HG02678 (cell line): ENCODE measurements around the gene DGKZ.
"Not testable (repeated sequence)": the region's sequence is repeated elsewhere in the genome, so short reads cannot be mapped to it uniquely, and the experiment has no call there.

Experiments
- ATAC-seq: cut with Tn5 transposase; IDR thresholded peaks from one replicate; pipeline ENCODE4 v1.9.1; 2021; ENCODE audit warnings: mild to moderate bottlenecking, moderate library complexity; ENCODE audit not compliant: unreplicated experiment

Gene DGKZ

GRCh38 chr11:46364056-46364455, 16.8 kb downstream of the DGKZ start:
- no peak for ATAC-seq

DNA sequence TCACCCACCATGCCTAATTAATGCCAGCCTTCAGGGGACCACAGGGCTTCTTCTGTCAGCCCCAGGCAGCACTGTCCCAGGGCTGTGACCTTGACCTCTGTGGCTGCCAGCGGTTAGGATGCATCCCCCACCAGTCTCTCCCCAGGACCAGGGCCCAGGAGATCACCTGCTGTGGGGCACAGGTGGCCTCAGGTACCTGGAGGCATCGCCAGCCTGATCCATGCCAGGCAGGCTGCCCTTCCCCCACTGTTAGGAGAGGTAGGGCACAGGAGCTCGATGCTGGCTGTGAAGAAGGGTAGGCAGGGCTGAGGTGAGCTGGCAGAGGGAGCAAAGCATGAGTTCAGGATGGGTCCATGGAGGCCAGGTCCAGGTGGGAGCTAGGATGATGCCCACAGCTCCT, 17.5 kb downstream of the DGKZ start:
- no peak for ATAC-seq

DNA sequence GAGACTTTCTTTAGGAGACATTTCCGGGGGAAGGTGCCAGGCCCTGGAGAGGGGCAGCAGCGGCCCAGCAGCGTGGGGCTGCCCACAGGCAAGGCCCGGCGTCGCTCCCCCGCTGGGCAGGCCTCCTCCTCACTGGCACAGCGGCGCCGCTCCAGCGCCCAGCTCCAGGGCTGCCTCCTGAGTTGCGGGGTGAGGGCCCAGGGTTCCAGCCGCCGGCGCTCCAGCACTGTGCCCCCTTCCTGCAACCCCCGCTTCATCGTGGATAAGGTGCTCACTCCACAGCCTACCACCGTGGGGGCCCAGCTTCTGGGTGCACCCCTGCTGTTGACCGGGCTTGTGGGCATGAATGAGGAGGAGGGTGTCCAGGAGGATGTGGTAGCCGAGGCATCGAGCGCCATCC, 19.0 kb downstream of the DGKZ start:
- no peak for ATAC-seq

GRCh38 chr11:46366661-46367161, 19.4 kb downstream of the DGKZ start:
- ATAC-seq: no peak

DNA sequence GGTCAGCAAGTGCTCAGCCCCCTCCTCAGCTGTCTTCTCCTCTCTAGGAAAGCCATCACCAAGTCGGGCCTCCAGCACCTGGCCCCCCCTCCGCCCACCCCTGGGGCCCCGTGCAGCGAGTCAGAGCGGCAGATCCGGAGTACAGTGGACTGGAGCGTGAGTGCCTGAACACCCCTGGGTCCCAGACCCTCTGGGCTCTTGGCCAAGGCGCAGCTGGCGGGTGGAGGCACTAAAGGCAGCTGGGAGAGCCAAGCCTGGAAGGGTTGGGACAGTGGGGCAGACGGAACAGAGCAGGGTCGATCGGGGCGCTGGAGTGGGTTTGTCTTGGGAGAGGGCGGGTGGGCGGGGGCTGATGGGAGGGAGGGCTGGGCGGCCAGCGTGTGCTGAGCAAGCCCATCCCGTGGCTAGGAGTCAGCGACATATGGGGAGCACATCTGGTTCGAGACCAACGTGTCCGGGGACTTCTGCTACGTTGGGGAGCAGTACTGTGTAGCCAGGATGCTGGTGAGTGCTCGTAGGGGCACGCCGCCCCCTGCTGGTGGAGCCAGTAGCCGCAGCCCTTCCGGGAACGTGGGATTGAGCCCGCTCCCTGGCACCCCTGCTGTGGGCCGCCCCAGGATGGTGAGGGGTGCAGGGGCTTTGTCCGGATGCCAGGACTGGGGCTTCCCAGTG, 20.1 kb downstream of the DGKZ start:
- peak; percentile 68 for ATAC-seq

GRCh38 chr11:46367916-46368267, 20.6 kb downstream of the DGKZ start:
- ATAC-seq: no peak

DNA sequence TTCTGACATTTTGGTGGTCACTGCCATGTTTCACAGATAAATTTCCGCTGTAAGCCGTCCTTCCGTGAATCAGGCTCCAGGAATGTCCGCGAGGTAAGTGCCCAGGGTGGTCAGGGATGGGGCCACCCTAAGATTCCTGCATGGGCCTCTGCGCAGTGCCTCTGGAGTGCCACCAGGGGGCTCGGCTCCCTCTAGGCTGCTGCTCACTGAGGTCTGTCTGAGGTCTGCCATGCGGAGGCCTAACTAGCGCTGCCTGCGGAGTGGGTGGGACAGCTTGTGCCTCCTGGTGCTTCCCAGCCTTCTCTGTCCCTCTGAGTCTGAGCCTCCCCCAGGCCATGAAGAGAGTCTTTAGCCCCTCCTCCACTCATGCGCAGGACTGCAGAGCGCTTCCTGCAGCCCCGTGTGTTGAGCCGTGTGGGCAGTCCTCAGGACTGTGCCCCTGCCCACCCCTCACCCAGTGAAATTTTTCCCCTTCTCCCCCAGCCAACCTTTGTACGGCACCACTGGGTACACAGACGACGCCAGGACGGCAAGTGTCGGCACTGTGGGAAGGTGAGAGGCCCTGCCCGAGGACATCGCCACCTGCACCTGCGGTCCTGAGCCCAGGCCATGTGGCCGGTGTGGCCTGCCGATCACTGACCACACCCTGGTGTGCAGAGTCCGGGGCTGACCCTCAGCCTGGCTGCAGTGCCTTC, 22.3 kb downstream of the DGKZ start:
- peak; percentile 59 for ATAC-seq

GRCh38 chr11:46370253-46370652, 23.0 kb downstream of the DGKZ start:
- ATAC-seq: no peak

DNA sequence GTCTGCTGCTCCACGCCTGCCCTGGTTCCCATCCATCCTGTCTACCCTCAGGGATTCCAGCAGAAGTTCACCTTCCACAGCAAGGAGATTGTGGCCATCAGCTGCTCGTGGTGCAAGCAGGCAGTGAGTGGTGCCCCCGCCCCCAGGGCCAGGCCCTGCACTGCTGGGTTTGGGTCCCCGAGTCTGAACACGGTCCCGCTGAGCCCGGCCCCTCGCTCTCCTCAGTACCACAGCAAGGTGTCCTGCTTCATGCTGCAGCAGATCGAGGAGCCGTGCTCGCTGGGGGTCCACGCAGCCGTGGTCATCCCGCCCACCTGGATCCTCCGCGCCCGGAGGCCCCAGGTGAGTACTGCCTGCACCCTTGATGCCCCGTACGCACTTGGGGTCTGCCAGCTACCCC, 24.0 kb downstream of the DGKZ start:
- not testable (repeated sequence) for ATAC-seq

DNA sequence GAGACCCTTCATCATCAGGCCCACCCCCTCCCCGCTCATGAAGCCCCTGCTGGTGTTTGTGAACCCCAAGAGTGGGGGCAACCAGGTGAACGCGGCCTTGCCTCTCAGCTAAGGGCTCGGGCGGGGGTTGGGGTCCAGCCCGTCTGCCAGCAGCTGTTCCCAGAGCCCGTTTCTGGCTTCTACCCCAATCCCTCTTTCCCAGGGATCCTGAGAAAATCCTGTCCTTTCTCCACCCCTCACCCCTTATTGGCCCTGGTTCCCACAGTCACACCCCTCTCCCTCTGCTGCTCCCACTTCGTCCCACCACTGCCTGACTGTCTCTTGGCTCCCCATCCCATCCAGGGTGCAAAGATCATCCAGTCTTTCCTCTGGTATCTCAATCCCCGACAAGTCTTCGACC, 24.8 kb downstream of the DGKZ start:
- no peak for ATAC-seq

DNA sequence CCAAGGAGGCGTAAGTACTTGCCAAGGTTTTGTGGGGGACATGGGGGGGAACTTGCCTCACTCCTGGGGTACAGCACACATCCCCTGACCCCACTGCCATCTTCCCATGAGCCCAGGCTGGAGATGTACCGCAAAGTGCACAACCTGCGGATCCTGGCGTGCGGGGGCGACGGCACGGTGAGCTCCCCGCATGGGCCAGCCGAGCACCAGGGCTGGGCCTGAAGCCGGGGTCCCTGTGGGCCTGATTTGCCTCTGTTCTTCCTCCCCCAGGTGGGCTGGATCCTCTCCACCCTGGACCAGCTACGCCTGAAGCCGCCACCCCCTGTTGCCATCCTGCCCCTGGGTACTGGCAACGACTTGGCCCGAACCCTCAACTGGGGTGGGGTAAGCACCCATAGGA, 25.2 kb downstream of the DGKZ start:
- ATAC-seq: not testable (repeated sequence)

DNA sequence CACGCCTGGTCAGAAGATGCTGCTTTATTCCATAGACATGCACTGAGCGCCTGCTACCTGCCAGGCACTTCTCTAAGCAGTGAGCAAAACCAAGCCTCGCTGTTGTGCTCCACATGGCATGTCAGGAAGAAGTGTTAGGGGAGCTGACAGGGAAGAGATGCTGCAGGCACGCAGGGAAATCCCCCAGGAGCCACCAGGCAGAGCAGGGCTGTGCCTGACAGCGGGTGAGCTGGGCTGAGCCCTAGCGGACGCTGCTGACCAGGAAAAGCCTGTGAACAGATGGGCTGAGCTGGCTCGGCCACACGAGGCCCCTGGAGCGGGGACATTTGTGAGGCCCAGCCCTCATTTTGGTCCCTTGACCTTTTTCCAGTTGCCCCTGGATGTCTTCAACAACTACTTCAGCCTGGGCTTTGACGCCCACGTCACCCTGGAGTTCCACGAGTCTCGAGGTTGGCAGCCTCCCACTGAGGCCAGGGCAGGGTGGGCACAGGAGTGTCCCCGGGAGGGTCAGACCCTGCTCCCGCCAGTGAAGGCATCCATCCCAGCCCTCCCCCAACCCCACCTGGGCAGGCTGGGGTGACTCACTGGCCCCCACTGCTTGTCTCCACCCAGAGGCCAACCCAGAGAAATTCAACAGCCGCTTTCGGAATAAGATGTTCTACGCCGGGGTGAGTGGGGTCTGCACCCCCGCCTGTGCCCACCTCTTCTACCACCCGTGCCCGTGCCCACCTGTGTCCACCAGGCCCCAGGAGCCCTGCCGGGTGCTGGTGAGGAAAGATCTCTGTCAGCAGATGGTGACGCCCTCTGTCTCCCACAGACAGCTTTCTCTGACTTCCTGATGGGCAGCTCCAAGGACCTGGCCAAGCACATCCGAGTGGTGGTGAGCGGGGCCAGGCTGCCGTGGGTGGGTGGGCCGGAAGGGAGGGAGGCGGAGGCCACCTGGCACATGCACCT, 26.8 kb downstream of the DGKZ start:
- ATAC-seq: no peak

DNA sequence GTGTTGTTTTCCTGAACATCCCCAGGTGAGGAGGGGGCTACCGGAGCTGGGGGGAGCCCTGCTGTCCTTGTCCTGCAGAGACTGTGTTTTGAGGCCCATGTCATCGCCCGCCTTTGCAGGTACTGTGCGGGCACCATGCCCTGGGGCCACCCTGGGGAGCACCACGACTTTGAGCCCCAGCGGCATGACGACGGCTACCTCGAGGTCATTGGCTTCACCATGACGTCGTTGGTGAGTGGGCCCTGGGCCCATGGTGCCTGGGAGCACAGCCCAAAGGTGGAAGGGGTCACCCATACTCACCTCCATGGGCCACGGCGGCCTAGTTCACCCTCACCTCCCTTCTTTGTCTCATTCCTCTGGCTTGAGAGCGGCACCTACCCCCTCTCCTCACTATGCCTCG, 27.6 kb downstream of the DGKZ start:
- no peak for ATAC-seq

- ATAC-seq: no peak
Measured at GRCh38 chr11:46375392-46376101, 28.3 kb downstream of the DGKZ start.

- no peak for ATAC-seq
Measured at GRCh38 chr11:46376258-46377050, 29.2 kb downstream of the DGKZ start.

DNA sequence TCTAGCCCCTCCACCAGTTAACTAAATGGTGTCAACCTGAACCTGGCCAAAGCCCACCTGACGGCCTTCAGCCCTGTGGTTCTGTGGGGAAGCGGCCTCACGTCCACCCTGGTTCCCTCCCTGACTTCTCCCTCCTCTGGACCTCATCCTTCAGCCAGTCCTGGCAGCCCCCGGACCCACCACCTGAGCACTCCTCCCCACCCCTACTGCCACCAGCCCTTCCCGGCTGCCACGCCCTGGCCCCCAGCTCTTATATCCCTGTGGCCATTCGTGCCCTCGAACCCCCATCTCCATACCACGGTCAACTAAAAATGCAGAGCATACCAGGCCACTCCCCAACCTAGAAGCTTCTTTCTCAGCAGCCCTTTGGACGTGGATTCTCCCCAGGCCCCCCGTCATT, 30.0 kb downstream of the DGKZ start:
- ATAC-seq: no peak

DNA sequence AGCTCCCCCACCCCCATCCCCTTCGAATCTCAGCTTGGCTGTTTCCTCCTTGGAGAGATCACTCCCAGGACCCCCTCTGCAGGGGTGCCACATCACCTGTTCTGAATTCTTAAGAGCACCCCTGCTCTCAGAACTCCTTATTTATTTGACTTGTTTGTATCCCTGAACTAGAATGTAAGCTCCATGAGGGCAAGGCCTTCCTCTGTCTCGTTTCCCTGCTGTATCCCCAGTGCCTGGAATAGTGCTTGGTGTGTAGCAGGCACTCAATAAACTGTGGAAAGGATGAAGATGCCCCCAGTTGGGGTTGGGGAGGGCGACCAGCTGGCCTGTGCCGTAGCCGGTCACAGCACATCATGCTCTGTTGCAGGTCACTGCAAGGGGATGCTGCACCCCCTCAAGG, 30.6 kb downstream of the DGKZ start:
- no peak for ATAC-seq

GRCh38 chr11:46378296-46378695, 31.0 kb downstream of the DGKZ start:
- no peak for ATAC-seq

- ATAC-seq: no peak
Measured at GRCh38 chr11:46378811-46379481, 31.7 kb downstream of the DGKZ start.
